A549 (cell line): Measurements from ENCODE around the gene C2. TPM values are rescaled to one million over a fixed set of nuclear protein-coding genes. Genes with fewer than 3 reads are reported as not detected.
A peak's percentile ranks its signal among the peaks of the same experiment; 100 is the strongest.

Source experiments
- ATAC-seq, 2 experiments: fragments of 200-7000 bp in 1 of 2; fragments of >200 bp in 1 of 2; cut with Nextera tagmentation in 1 of 2; cut with Tn5 transposase in 1 of 2; 3 replicates each; pipeline versions ENCODE4 v1.8.0 to v1.9.1; 2018 to 2020; ENCODE audit warnings: mild to moderate bottlenecking in 1 of 2, moderate library complexity in 1 of 2
- CTCF ChIA-PET: fragments of 300-600 bp; sonication (Branson Sonifier 250); formaldehyde crosslinking; extraction: SDS; loops from one replicate; lab custom pipeline; 2021; ENCODE audit warnings: antibody characterized with exemption, inconsistent platforms; lab: Yijun Ruan, JAX
- POLR2A ChIA-PET: fragments of 350-600 bp; formaldehyde crosslinking; extraction: SDS; loops from one replicate; lab custom pipeline; 2021; ENCODE audit warnings: antibody characterized with exemption, inconsistent platforms; lab: Yijun Ruan, JAX
- DNase-seq, 2 experiments: peaks; one replicate each; pipeline versions ENCODE4 v3.0.0 to v3.0.0-alpha.2; 2011 to 2016; ENCODE audit warnings: low read depth in 1 of 2, low spot score in 1 of 2
- FAIRE-seq: peaks from 2 replicates; lab custom pipeline; 2011; peaks lifted over from hg19 to GRCh38; lab: Jason Lieb, UNC
- H3K27ac ChIP-seq, 2 experiments: fragments of >200 bp; sonication (Bioruptor Twin); formaldehyde crosslinking; 3 replicates each; pipeline ENCODE4 v1.5.1; 2016 to 2017
- H3K4me1 ChIP-seq: fragments of >200 bp; sonication (Bioruptor Twin); formaldehyde crosslinking; 3 replicates; pipeline ENCODE4 v1.6.1; 2016
- H3K4me2 ChIP-seq: fragments of >200 bp; sonication (Bioruptor Twin); formaldehyde crosslinking; 3 replicates; pipeline ENCODE4 v1.6.1; 2016
- H3K4me3 ChIP-seq: fragments of >200 bp; sonication (Bioruptor Twin); formaldehyde crosslinking; 3 replicates; pipeline ENCODE4 v1.5.1; 2016
- H3K9me3 ChIP-seq: fragments of >200 bp; sonication (Bioruptor Twin); formaldehyde crosslinking; 3 replicates; pipeline ENCODE4 v1.6.1; 2016
- CBX2 ChIP-seq: fragments of 200-600 bp; sonication (generic); IDR thresholded peaks from 2 replicates; pipeline ENCODE4 v1.6.1; 2016; ENCODE audit warnings: low read depth, mild to moderate bottlenecking, borderline replicate concordance
- CBX8 ChIP-seq: fragments of 200-600 bp; sonication (generic); IDR thresholded peaks from 2 replicates; pipeline ENCODE4 v1.6.1; 2016
- CEBPB ChIP-seq, 2 experiments: fragments of >200 bp in 1 of 2; sonication (Bioruptor Twin) in 1 of 2; formaldehyde crosslinking in 1 of 2; IDR thresholded peaks; 2 replicates each; pipeline ENCODE4 v1.6.1; 2012 to 2016
- CHD2 ChIP-seq: fragments of 150-350 bp; IDR thresholded peaks from 2 replicates; pipeline ENCODE4 v1.6.1; 2014; ENCODE audit warnings: low read length; ENCODE audit not compliant: partially characterized antibody
- CHD4 ChIP-seq: fragments of 200-600 bp; sonication (generic); IDR thresholded peaks from 2 replicates; pipeline ENCODE4 v1.6.1; 2016; ENCODE audit warnings: antibody characterized with exemption, mild to moderate bottlenecking, borderline replicate concordance
- EHF ChIP-seq: fragments of 250-450 bp; sonication (Bioruptor Pico); IDR thresholded peaks from 2 replicates; pipeline ENCODE4 v1.5.0; 2020; ENCODE audit warnings: mild to moderate bottlenecking
- EP300 ChIP-seq, 2 experiments: fragments of >200 bp; sonication (Bioruptor Twin); formaldehyde crosslinking; IDR thresholded peaks; 2 replicates in 1 of 2; 3 replicates in 1 of 2; pipeline ENCODE4 v1.6.1; 2016 to 2017
- ESRRA ChIP-seq: fragments of 150-350 bp; IDR thresholded peaks from 2 replicates; pipeline ENCODE4 v1.6.1; 2014; ENCODE audit warnings: mild to moderate bottlenecking, low read length, borderline replicate concordance
- FOXS1 ChIP-seq: fragments of 250-450 bp; sonication (Bioruptor Pico); IDR thresholded peaks from 2 replicates; pipeline ENCODE4 v1.5.0; 2020; ENCODE audit warnings: mild to moderate bottlenecking, moderate library complexity
- HEYL ChIP-seq: fragments of 250-450 bp; sonication (Bioruptor Pico); IDR thresholded peaks from 2 replicates; pipeline ENCODE4 v1.8.0; 2021; ENCODE audit warnings: mild to moderate bottlenecking, moderate library complexity
- HOXB5 ChIP-seq: fragments of 250-450 bp; sonication (Bioruptor Pico); IDR thresholded peaks from 2 replicates; pipeline ENCODE4 v1.5.0; 2020; ENCODE audit warnings: mild to moderate bottlenecking, moderate library complexity
- JUN ChIP-seq, 2 experiments: fragments of >200 bp; sonication (Bioruptor Twin); formaldehyde crosslinking; IDR thresholded peaks; 2 replicates in 1 of 2; 3 replicates in 1 of 2; pipeline ENCODE4 v1.6.1; 2016 to 2017
- JUNB ChIP-seq: fragments of >200 bp; sonication (Bioruptor Twin); formaldehyde crosslinking; IDR thresholded peaks from 2 replicates; pipeline ENCODE4 v1.6.1; 2016
- KDM1A ChIP-seq: fragments of 200-600 bp; sonication (generic); IDR thresholded peaks from 2 replicates; pipeline ENCODE4 v1.6.1; 2016; ENCODE audit warnings: low read depth, mild to moderate bottlenecking
- KDM5A ChIP-seq: fragments of 200-600 bp; sonication (generic); IDR thresholded peaks from 2 replicates; pipeline ENCODE4 v1.6.1; 2016; ENCODE audit warnings: antibody characterized with exemption, mild to moderate bottlenecking
- MYC ChIP-seq: IDR thresholded peaks from 2 replicates; pipeline ENCODE4 v1.6.1; 2012; ENCODE audit warnings: mild to moderate bottlenecking, inconsistent platforms, low read length, improper control_type of control experiment, borderline replicate concordance
- NPAS2 ChIP-seq: fragments of 250-450 bp; sonication (Bioruptor Pico); IDR thresholded peaks from 2 replicates; pipeline ENCODE4 v1.8.0; 2022; ENCODE audit warnings: mild to moderate bottlenecking, moderate library complexity, borderline replicate concordance
- PHF8 ChIP-seq: fragments of 200-600 bp; sonication (generic); IDR thresholded peaks from 2 replicates; pipeline ENCODE4 v1.6.1; 2016; ENCODE audit warnings: low read depth, mild to moderate bottlenecking, antibody characterized with exemption, moderate library complexity, borderline replicate concordance
- POLR2AphosphoS2 ChIP-seq: conservative IDR thresholded peaks from 2 replicates; pipeline ENCODE4 v1.6.1; 2012; ENCODE audit warnings: low read length, improper control_type of control experiment, inconsistent platforms
- RAD21 ChIP-seq, 2 experiments: fragments of >200 bp in 1 of 2; sonication (Bioruptor Twin) in 1 of 2; formaldehyde crosslinking in 1 of 2; IDR thresholded peaks in 1 of 2; conservative IDR thresholded peaks in 1 of 2; 2 replicates in 1 of 2; 3 replicates in 1 of 2; pipeline ENCODE4 v1.6.1; 2012 to 2018; ENCODE audit warnings: inconsistent platforms in 1 of 2
- RCOR1 ChIP-seq: fragments of 150-350 bp; IDR thresholded peaks from 2 replicates; pipeline ENCODE4 v1.6.1; 2014; ENCODE audit warnings: antibody characterized with exemption, low read length, low read depth
- RNF2 ChIP-seq: fragments of 200-600 bp; sonication (generic); IDR thresholded peaks from 2 replicates; pipeline ENCODE4 v1.6.1; 2016; ENCODE audit warnings: low read depth, mild to moderate bottlenecking, antibody characterized with exemption, moderate library complexity, borderline replicate concordance
- ZC3H11A ChIP-seq: fragments of 450-650 bp; IDR thresholded peaks from 2 replicates; pipeline ENCODE4 v1.6.1; 2014; ENCODE audit warnings: antibody characterized with exemption, mild to moderate bottlenecking
- ZFP36 ChIP-seq: fragments of 450-650 bp; IDR thresholded peaks from 2 replicates; pipeline ENCODE4 v1.6.1; 2014; ENCODE audit warnings: borderline replicate concordance; ENCODE audit not compliant: partially characterized antibody
- WGBS: methylation state at CpG from one replicate; pipeline ENCODE4 v1.1.6; 2017; ENCODE audit errors: missing lambda C conversion rate; 5-methylcytosine and 5-hydroxymethylcytosine counted together
- polyA minus RNA-seq: library from RNA; depleted of rRNA, polyadenylated mRNA; stranded (reverse); fragments of >200 nt; gene quantifications from 2 replicates; pipeline ENCODE4 v1.2.3, GENCODE V29; 2011; rRNA and poly(A)+ RNA removed
- polyA plus RNA-seq, 4 experiments: library from polyadenylated mRNA; depleted of rRNA in 3 of 4; stranded (reverse); fragments of >200 nt; fragmentation: RNase III in 1 of 4; extraction: RNeasy Plus Mini Kit Qiagen cat#74134 plus additional on column Dnase treatment in 1 of 4; gene quantifications; 2 replicates in 3 of 4; 3 replicates in 1 of 4; pipeline ENCODE4 v1.2.3, GENCODE V29; 2011 to 2017
- TF ChIP-seq, protein P1 (sequence below): IDR thresholded peaks from 2 replicates; pipeline ENCODE4 v1.6.1; 2012; ENCODE audit warnings: low read depth, borderline replicate concordance
- TF ChIP-seq, protein P2 (sequence below): fragments of 250-450 bp; sonication (Bioruptor Pico); IDR thresholded peaks from 2 replicates; pipeline ENCODE4 v1.5.0; 2020; ENCODE audit warnings: low read depth, mild to moderate bottlenecking, moderate library complexity
- TF ChIP-seq, protein P3 (sequence below): fragments of 450-650 bp; IDR thresholded peaks from 2 replicates; pipeline ENCODE4 v1.6.1; 2014; ENCODE audit warnings: antibody characterized with exemption
- TF ChIP-seq, protein P4 (sequence below): fragments of >200 bp; sonication (Bioruptor Twin); formaldehyde crosslinking; IDR thresholded peaks from 3 replicates; pipeline ENCODE4 v1.5.1; 2016
- TF ChIP-seq, protein P5 (sequence below): fragments of >200 bp; sonication (Bioruptor Twin); formaldehyde crosslinking; IDR thresholded peaks from 2 replicates; pipeline ENCODE4 v1.6.1; 2016
- TF ChIP-seq, protein P6 (sequence below): IDR thresholded peaks from 2 replicates; pipeline ENCODE4 v1.6.1; 2012

C2 gene
- polyA plus RNA-seq (2011; rRNA removed) (0.83 and 0.87 TPM in 2 replicates), polyA plus RNA-seq (2017; fragmentation: RNase III; extraction: RNeasy Plus Mini Kit Qiagen cat#74134 plus additional on column Dnase treatment) (0.22 to 0.41 TPM (median 0.36 TPM) in 3 replicates), polyA minus RNA-seq (0.99 and 1.8 TPM in 2 replicates)
- 0.10 and 0.13 TPM in 2 replicates for polyA plus RNA-seq (2012; cell fraction: cytosol; rRNA removed)
- polyA plus RNA-seq (2012; cell fraction: nucleus; rRNA removed) = 0.13 and 0.31 TPM in 2 replicates

DNA sequence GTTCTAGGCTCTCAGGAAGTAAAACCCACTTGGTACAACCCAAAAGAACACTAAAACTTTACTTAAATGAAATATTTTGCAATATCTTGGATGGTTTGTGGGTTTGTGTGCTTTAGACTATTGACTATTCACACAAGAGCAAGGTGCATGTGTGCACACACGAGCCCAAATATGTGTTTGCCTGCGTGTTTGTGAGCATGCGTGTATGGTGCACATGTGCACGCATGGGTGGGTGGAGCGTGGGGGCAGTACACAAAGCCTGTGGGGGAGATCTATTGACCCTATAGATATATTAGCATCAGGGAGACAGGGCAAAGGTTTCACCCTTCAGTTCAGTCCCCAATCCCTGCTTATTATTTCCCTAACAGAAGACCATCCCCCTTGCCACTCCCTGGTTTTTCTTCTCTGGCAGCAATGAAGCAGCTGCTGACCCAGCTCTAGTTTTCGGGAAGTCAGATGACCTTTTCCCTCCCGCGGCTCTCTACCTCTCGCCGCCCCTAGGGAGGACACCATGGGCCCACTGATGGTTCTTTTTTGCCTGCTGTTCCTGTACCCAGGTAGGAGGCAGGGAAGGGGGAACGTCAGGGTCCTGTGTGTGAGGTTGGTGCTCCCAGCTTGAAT, at the start of gene C2:
Gene C2 (plus strand): TSS at position 476 of the 621 bp plus-strand sequence. CDS start 36 bp downstream, at position 512.
- ATAC-seq (no peak), FAIRE-seq (no peak), DNase-seq (no peak)
- H3K4me1 ChIP-seq = no peaks in the 10 kb centered on the region; the same call in 2 of the 3 replicates
- no peak within 1 kb of the TSS for H3K27ac ChIP-seq
- ChIA-PET CTCF (no interaction called here), POLR2A (no interaction called here)
- H3K4me2 ChIP-seq = 0 out of 3 replicates have a peak within 1 kb of the TSS, but pooled peaks have one; percentile 14
- WGBS = 64% methylated on average over 11 of the region's 11 CpGs
- H3K4me3 ChIP-seq = no peak within 1 kb of the TSS
- no peak for TF ChIP-seq CHD2
- no peak for TF ChIP-seq PHF8
- TF ChIP-seq CHD4 = no peak
- no peak for TF ChIP-seq POLR2AphosphoS2
- TF ChIP-seq HOXB5 (CRISPR knock-in tag) = no peak
- TF ChIP-seq RAD21 (conservative IDR thresholded peaks at IDR 0.05 in 1 of 2, IDR thresholded peaks at IDR 0.05 in 1 of 2) = no peak
- TF ChIP-seq EHF (CRISPR knock-in tag) = no peak
- TF ChIP-seq, protein P1, sequence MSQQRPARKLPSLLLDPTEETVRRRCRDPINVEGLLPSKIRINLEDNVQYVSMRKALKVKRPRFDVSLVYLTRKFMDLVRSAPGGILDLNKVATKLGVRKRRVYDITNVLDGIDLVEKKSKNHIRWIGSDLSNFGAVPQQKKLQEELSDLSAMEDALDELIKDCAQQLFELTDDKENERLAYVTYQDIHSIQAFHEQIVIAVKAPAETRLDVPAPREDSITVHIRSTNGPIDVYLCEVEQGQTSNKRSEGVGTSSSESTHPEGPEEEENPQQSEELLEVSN = no peak
- TF ChIP-seq JUNB = no peak
- TF ChIP-seq RCOR1 = no peak
- TF ChIP-seq ESRRA = no peak
- no peak for TF ChIP-seq ZC3H11A
- TF ChIP-seq CBX2 = no peak
- TF ChIP-seq, protein P2, sequence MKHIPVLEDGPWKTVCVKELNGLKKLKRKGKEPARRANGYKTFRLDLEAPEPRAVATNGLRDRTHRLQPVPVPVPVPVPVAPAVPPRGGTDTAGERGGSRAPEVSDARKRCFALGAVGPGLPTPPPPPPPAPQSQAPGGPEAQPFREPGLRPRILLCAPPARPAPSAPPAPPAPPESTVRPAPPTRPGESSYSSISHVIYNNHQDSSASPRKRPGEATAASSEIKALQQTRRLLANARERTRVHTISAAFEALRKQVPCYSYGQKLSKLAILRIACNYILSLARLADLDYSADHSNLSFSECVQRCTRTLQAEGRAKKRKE (CRISPR knock-in tag) = no peak
- TF ChIP-seq KDM5A = no peak
- TF ChIP-seq, protein P3, sequence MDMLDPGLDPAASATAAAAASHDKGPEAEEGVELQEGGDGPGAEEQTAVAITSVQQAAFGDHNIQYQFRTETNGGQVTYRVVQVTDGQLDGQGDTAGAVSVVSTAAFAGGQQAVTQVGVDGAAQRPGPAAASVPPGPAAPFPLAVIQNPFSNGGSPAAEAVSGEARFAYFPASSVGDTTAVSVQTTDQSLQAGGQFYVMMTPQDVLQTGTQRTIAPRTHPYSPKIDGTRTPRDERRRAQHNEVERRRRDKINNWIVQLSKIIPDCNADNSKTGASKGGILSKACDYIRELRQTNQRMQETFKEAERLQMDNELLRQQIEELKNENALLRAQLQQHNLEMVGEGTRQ = no peak
- no peak for TF ChIP-seq FOXS1 (CRISPR knock-in tag)
- no peak for TF ChIP-seq CEBPB (IDR thresholded peaks at IDR 0.05)
- TF ChIP-seq NPAS2 (CRISPR knock-in tag) = no peak
- TF ChIP-seq RNF2 = no peak
- peaks cover 3% of the 10 kb centered on the region; the same call in 1 of the 3 replicates for H3K9me3 ChIP-seq

DNA sequence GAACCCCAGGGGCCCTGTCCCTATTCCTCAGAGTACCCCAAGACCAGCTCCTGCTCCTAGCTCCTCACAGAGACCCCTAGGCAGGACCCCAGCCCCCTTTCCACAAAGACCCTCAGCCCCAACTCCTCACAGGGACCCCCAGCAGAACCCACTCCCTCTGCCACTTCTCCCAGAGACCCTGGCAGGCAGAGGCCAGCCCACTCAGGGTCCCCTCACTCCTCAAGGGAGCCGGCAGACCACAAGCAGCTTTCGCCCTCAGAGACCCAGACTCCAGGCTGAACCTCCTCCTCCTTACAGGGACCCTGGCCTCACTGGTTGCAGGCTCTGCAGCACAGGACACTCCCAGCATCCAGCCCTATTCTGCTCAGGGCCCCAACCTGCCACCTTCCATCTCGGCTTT, 49.3 kb upstream of the C2 start:
- ChIA-PET POLR2A (no interaction called here), CTCF (interaction anchor here (1.0 to 4.0 kb wide), 2 partner anchors 10 to 14 kb away, joined by 5 to 25 read pairs; no protein-coding TSS in a partner anchor)
- 72% methylated on average over 3 of the region's 3 CpGs for WGBS
- no peak for FAIRE-seq
- Histone ChIP-seq H3K4me1 (no peaks in the 10 kb centered on the region), H3K9me3 (no peaks in the 10 kb centered on the region), H3K27ac (peak overlapping the region in 1 of 2 experiments; percentile 16; a peak in 1 of 6 replicates), H3K4me3 (no peak overlapping the region), H3K4me2 (no peak overlapping the region)
- no peak for DNase-seq
- TF ChIP-seq, protein P4, sequence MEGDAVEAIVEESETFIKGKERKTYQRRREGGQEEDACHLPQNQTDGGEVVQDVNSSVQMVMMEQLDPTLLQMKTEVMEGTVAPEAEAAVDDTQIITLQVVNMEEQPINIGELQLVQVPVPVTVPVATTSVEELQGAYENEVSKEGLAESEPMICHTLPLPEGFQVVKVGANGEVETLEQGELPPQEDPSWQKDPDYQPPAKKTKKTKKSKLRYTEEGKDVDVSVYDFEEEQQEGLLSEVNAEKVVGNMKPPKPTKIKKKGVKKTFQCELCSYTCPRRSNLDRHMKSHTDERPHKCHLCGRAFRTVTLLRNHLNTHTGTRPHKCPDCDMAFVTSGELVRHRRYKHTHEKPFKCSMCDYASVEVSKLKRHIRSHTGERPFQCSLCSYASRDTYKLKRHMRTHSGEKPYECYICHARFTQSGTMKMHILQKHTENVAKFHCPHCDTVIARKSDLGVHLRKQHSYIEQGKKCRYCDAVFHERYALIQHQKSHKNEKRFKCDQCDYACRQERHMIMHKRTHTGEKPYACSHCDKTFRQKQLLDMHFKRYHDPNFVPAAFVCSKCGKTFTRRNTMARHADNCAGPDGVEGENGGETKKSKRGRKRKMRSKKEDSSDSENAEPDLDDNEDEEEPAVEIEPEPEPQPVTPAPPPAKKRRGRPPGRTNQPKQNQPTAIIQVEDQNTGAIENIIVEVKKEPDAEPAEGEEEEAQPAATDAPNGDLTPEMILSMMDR = no peak
- TF ChIP-seq MYC (no peak), HEYL (CRISPR knock-in tag) (no peak), JUN (IDR thresholded peaks at IDR 0.05) (no peak), KDM1A (no peak), CBX8 (no peak), RAD21 (conservative IDR thresholded peaks at IDR 0.05 in 1 of 2, IDR thresholded peaks at IDR 0.05 in 1 of 2) (no peak), ZFP36 (no peak), EP300 (IDR thresholded peaks at IDR 0.05) (no peak), ESRRA (no peak), CHD4 (no peak)
- TF ChIP-seq, protein P5, sequence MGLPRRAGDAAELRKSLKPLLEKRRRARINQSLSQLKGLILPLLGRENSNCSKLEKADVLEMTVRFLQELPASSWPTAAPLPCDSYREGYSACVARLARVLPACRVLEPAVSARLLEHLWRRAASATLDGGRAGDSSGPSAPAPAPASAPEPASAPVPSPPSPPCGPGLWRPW = no peak
- TF ChIP-seq, protein P6, sequence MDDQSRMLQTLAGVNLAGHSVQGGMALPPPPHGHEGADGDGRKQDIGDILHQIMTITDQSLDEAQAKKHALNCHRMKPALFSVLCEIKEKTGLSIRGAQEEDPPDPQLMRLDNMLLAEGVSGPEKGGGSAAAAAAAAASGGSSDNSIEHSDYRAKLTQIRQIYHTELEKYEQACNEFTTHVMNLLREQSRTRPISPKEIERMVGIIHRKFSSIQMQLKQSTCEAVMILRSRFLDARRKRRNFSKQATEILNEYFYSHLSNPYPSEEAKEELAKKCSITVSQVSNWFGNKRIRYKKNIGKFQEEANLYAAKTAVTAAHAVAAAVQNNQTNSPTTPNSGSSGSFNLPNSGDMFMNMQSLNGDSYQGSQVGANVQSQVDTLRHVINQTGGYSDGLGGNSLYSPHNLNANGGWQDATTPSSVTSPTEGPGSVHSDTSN = no peak
- ATAC-seq = peak in 1 of 2 experiments; percentile 20; a peak in 2 of 6 replicates
